ENCODE results near the gene TMEM185B. TPM values are rescaled to one million over a fixed set of nuclear protein-coding genes. Genes with fewer than 3 reads are reported as not detected.

Gene TMEM185B
- 31.8 TPM for total RNA-seq

DNA sequence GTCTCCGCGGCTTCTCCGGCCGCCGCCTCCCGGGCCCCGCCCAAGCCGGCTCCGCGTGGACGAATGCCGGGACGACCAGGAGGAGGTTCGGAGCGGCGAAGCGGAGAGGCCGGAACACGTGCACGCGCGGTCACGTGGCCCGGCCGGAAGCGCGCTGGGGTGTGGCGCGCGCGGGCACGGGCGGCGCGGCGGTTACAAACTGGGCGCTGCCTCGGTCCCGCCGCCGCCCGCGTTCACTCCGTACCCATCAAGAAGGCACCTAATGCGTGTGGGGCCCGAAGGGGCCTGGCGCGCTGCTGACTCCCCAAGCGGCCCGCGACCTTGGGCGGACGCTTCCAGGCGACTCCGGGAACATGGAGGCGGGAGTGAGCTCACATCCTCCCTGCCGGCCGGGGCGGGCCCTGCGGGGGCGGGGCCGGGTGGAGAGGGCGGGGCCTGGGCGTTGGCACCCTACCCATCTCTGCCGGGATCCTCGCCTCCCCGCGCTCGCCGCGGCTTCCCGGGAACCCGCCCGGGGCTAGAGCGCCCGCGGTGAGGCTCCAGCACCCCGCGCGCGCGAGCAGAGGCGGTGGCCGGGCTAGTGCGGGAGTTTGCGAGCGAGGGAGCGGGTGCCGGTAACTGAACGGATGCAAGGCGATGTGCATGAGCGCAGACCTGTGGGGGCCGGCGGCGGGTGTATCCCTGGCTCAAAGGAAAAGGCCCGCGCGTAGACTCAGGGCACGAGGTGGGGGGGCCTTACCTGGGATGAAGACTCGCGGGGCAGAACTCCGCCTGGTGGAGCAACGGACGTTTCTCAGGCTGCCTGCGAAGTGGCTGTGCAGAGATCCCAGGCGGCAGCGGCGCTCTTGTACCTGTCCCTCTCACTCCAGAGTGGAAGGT, at the start of gene TMEM185B:
Gene TMEM185B, minus strand, starts transcription at position 367 of the 879 bp plus-strand sequence. CDS start 424 bp downstream, outside the sequence.
- Histone ChIP-seq H3K27me3 (no peaks in the 10 kb centered on the region), H3K36me3 (peaks cover 9 to 25% of the 10 kb centered on the region in 2 donors), H3K27ac (peak within 1 kb of the TSS; percentile 82 to 89), H3K9me3 (no peaks in the 10 kb centered on the region), H3K4me1 (peaks cover 0 to 10% of the 10 kb centered on the region in 2 donors), H3K4me3 (peak within 1 kb of the TSS; percentile 65 to 76)
- intact Hi-C loops (cut with DNase I) = loop anchor here (1.0 to 10.0 kb wide), 5 partner anchors 29 to 858 kb away; partner anchors contain the start of genes C2orf76, DBI, EPB41L5 and RALB
- TF ChIP-seq, protein P1, sequence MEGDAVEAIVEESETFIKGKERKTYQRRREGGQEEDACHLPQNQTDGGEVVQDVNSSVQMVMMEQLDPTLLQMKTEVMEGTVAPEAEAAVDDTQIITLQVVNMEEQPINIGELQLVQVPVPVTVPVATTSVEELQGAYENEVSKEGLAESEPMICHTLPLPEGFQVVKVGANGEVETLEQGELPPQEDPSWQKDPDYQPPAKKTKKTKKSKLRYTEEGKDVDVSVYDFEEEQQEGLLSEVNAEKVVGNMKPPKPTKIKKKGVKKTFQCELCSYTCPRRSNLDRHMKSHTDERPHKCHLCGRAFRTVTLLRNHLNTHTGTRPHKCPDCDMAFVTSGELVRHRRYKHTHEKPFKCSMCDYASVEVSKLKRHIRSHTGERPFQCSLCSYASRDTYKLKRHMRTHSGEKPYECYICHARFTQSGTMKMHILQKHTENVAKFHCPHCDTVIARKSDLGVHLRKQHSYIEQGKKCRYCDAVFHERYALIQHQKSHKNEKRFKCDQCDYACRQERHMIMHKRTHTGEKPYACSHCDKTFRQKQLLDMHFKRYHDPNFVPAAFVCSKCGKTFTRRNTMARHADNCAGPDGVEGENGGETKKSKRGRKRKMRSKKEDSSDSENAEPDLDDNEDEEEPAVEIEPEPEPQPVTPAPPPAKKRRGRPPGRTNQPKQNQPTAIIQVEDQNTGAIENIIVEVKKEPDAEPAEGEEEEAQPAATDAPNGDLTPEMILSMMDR (IDR thresholded peaks at IDR 0.05) = peak in 2 of 3 experiments; percentile 19 to 20
- peak; percentile 63 to 94 for DNase-seq (ENCODE audit: low spot score in 2 of 2)

DNA sequence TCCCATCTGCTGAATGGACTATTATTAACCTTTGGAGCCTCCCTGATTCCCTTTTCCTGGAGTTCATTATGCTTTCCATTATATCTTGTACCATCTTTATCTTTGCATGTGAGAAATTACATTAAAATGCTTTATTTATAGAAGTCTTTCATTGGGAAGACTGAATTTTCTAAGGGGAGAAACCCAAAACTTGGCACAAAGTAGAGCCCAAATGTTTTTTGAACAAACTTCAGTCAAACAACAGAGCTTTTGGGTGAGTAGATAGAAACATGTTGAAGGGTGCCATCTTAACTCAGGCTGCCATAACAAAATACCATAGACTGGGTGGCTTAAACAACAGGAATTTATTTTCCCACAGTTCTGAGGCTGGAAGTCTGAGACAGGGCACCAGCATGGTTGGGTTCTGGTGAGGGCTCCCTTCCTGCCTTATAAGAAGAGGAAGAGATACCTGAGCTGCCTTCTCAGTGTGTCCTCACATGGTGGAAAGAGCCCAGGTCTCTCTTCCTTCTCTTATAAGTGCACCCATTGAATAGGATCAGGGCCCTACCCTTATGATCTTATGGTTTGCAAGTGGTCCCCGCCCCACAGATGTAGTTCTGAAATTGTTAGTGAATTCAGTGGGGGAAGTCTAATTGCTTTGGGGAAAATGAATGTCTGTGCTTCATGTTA, 48.6 kb upstream of the TMEM185B start:
- no peak for DNase-seq (ENCODE audit: low spot score in 2 of 2)
- TF ChIP-seq, protein P1 (IDR thresholded peaks at IDR 0.05) = no peak
- H3K4me3 ChIP-seq = no peak overlapping the region

DNA sequence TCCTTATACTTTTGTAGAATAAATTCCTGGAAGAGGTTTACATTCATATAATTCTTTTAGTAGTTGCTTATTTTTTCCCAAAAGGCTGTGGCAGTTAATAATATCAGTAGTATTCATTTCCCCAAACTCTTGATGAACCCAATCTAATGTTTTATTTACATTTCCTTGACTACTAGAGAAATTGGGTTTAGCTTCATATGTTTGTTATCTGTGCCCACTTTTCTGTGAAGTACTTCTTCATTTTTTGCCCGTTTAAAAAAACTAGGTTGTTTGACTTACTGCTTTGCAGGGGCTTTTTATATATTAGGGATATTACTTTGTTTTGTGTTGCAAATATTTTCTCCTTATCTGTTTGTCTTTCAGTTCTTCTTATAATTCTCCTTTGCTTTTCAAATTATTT, 46.6 kb upstream of the TMEM185B start:
- TF ChIP-seq, protein P1 (IDR thresholded peaks at IDR 0.05) = no peak
- no peaks in the 10 kb centered on the region for H3K27me3 ChIP-seq
- no peak overlapping the region for H3K27ac ChIP-seq
- H3K4me1 ChIP-seq = no peaks in the 10 kb centered on the region
- no peaks in the 10 kb centered on the region for H3K9me3 ChIP-seq
- no peaks in the 10 kb centered on the region for H3K36me3 ChIP-seq
- no peak overlapping the region for H3K4me3 ChIP-seq
- intact Hi-C loops (cut with DNase I) = no loop called here
- no peak for DNase-seq (ENCODE audit: low spot score in 2 of 2)

More for the DNA sequence above, 48.6 kb upstream of the TMEM185B start:
- no peaks in the 10 kb centered on the region for H3K9me3 ChIP-seq
- H3K27me3 ChIP-seq = no peaks in the 10 kb centered on the region
- intact Hi-C loops (cut with DNase I) = no loop called here
- no peak overlapping the region for H3K27ac ChIP-seq
- no peaks in the 10 kb centered on the region for H3K4me1 ChIP-seq
- H3K36me3 ChIP-seq = no peaks in the 10 kb centered on the region

DNA sequence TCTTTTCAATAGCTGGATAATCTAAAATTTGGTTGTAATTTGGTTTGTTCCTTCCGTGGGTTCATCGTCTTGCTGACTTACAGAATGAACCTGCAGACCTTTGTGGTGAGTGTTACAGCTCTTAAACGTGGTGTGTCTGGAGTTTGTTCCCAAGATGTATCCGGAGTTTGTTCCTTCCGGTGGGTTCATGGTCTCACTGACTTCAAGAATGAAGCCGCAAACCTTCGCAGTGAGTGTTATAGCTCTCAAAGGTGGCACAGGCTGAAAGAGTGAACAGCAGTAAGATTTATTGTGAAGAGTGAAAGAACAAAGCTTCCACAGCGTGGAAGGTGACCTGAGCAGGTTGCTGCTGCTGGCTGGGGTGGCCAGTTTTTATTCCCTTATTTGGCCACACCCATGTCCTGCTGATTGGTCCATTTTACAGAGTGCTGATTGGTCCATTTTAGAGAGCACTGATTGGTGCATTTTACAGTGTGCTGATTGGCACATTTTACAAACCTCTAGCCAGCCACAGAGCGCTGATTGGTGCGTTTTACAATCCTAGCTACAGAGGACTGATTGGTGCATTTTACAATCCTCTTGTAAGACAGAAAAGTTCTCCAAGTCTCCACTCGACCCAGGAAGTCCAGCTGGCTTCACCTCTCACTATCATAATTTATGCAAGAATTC, 46.0 kb upstream of the TMEM185B start:
- intact Hi-C loops (cut with DNase I) = no loop called here
- no peaks in the 10 kb centered on the region for H3K4me1 ChIP-seq
- no peaks in the 10 kb centered on the region for H3K9me3 ChIP-seq
- no peaks in the 10 kb centered on the region for H3K36me3 ChIP-seq
- H3K27me3 ChIP-seq = no peaks in the 10 kb centered on the region
- TF ChIP-seq, protein P1 (IDR thresholded peaks at IDR 0.05) = no peak
- no peak overlapping the region for H3K4me3 ChIP-seq
- H3K27ac ChIP-seq = no peak overlapping the region
- DNase-seq (ENCODE audit: low spot score in 2 of 2) = no peak

DNA sequence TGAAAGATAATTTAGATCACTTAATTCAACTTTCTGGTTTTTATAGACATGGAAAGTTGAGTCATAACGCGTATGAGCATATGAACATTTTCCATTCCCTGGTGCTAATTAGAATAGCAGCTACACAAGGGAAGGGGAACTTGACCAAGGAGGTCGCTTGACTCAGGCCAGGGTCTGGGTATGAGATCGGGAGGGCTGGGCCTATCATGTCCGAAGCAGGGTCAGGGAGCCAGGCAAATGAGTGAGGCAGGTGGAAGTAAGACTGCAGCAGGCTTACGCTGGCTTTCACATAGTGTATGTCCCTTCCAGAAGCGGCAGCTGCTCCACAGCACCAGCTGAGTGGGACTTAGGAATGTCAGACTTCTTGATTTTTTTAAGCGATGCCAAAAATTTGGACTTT, 44.1 kb upstream of the TMEM185B start:
- TF ChIP-seq, protein P1 (IDR thresholded peaks at IDR 0.05) = no peak
- no peaks in the 10 kb centered on the region for H3K36me3 ChIP-seq
- DNase-seq (ENCODE audit: low spot score in 2 of 2) = no peak
- H3K4me3 ChIP-seq = no peak overlapping the region
- intact Hi-C loops (cut with DNase I) = no loop called here
- no peaks in the 10 kb centered on the region for H3K27me3 ChIP-seq
- no peaks in the 10 kb centered on the region for H3K9me3 ChIP-seq
- no peaks in the 10 kb centered on the region for H3K4me1 ChIP-seq
- no peak overlapping the region for H3K27ac ChIP-seq
